NB4 (cell line): Measurements from ENCODE around the gene PRKCG.

Source experiments
- MYC ChIP-seq: IDR thresholded peaks from 2 replicates; pipeline ENCODE4 v1.6.1; 2011; ENCODE audit warnings: low read depth, low read length
- POLR2A ChIP-seq: IDR thresholded peaks from 2 replicates; pipeline ENCODE4 v1.6.1; 2011; ENCODE audit warnings: mild to moderate bottlenecking; ENCODE audit not compliant: insufficient read length; ENCODE audit errors: extremely low read depth
- TF ChIP-seq, protein P1 (sequence below): IDR thresholded peaks from one replicate; pipeline ENCODE4 v1.5.1; 2012; ENCODE audit warnings: low read depth, low read length
- TF ChIP-seq, protein P2 (sequence below): IDR thresholded peaks from 2 replicates; pipeline ENCODE4 v1.6.1; 2011; ENCODE audit warnings: low read depth, low read length

- TF ChIP-seq, protein P1, sequence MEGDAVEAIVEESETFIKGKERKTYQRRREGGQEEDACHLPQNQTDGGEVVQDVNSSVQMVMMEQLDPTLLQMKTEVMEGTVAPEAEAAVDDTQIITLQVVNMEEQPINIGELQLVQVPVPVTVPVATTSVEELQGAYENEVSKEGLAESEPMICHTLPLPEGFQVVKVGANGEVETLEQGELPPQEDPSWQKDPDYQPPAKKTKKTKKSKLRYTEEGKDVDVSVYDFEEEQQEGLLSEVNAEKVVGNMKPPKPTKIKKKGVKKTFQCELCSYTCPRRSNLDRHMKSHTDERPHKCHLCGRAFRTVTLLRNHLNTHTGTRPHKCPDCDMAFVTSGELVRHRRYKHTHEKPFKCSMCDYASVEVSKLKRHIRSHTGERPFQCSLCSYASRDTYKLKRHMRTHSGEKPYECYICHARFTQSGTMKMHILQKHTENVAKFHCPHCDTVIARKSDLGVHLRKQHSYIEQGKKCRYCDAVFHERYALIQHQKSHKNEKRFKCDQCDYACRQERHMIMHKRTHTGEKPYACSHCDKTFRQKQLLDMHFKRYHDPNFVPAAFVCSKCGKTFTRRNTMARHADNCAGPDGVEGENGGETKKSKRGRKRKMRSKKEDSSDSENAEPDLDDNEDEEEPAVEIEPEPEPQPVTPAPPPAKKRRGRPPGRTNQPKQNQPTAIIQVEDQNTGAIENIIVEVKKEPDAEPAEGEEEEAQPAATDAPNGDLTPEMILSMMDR = no peak
- no peak for TF ChIP-seq MYC
- no peak for TF ChIP-seq POLR2A
- TF ChIP-seq, protein P2, sequence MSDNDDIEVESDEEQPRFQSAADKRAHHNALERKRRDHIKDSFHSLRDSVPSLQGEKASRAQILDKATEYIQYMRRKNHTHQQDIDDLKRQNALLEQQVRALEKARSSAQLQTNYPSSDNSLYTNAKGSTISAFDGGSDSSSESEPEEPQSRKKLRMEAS = no peak
Observed at GRCh38 chr19:53944416-53944815, 62.4 kb downstream of the PRKCG start.
